LNCaP clone FGC (cell line): Measurements from ENCODE around the gene SMAD7.
A peak's percentile ranks its signal among the peaks of the same experiment; 100 is the strongest.

ENCODE experiments used
- DNase-seq: peaks from one replicate; pipeline ENCODE4 v3.0.0-alpha.2; 2011; ENCODE audit warnings: low read depth
- H3K4me3 ChIP-seq: 2 replicates; pipeline ENCODE4 v1.5.1; 2011; ENCODE audit warnings: mild to moderate bottlenecking, low read depth, low read length, control low read depth
- CTCF ChIP-seq: IDR thresholded peaks from 2 replicates; pipeline ENCODE4 v1.5.1; 2012; ENCODE audit warnings: mild to moderate bottlenecking; ENCODE audit not compliant: control insufficient read depth, insufficient read depth; ENCODE audit errors: extremely low read depth

SMAD7 gene

GRCh38 chr18:48949050-48949605, 1.6 kb downstream of the SMAD7 start:
- peak overlapping the region; percentile 59 for H3K4me3 ChIP-seq
- TF ChIP-seq CTCF = no peak
- DNase-seq = no peak

GRCh38 chr18:48948112-48949049, 2.4 kb downstream of the SMAD7 start:
- peak; percentile 61 for DNase-seq
- no peak for TF ChIP-seq CTCF
- peak overlapping the region; percentile 59 for H3K4me3 ChIP-seq

GRCh38 chr18:48947560-48947959, 3.2 kb downstream of the SMAD7 start:
- no peak for TF ChIP-seq CTCF
- peak overlapping the region; percentile 59 for H3K4me3 ChIP-seq
- no peak for DNase-seq

- peak overlapping the region; percentile 59 for H3K4me3 ChIP-seq
- DNase-seq = no peak
- no peak for TF ChIP-seq CTCF
These were observed 3.7 kb downstream of the SMAD7 start for GRCh38 chr18:48947092-48947491.

GRCh38 chr18:48946329-48946835, 4.4 kb downstream of the SMAD7 start:
- TF ChIP-seq CTCF = no peak
- H3K4me3 ChIP-seq = peak overlapping the region; percentile 59
- DNase-seq = peak; percentile 79

GRCh38 chr18:48945953-48946217, 4.9 kb downstream of the SMAD7 start:
- DNase-seq = no peak
- H3K4me3 ChIP-seq = peak overlapping the region; percentile 59

More at GRCh38 chr18:48945953-48946217, 4.9 kb downstream of the SMAD7 start:
- TF ChIP-seq CTCF = no peak
